COR-L47 (cell line): Measurements from ENCODE around the gene MMP15.
"Not testable (repeated sequence)": the region's sequence is repeated elsewhere in the genome, so short reads cannot be mapped to it uniquely, and the experiment has no call there.

Source experiments
- DNase-seq: peaks from one replicate; lab custom pipeline; 2025; lab: John Stamatoyannopoulos, UW

Gene MMP15

DNA sequence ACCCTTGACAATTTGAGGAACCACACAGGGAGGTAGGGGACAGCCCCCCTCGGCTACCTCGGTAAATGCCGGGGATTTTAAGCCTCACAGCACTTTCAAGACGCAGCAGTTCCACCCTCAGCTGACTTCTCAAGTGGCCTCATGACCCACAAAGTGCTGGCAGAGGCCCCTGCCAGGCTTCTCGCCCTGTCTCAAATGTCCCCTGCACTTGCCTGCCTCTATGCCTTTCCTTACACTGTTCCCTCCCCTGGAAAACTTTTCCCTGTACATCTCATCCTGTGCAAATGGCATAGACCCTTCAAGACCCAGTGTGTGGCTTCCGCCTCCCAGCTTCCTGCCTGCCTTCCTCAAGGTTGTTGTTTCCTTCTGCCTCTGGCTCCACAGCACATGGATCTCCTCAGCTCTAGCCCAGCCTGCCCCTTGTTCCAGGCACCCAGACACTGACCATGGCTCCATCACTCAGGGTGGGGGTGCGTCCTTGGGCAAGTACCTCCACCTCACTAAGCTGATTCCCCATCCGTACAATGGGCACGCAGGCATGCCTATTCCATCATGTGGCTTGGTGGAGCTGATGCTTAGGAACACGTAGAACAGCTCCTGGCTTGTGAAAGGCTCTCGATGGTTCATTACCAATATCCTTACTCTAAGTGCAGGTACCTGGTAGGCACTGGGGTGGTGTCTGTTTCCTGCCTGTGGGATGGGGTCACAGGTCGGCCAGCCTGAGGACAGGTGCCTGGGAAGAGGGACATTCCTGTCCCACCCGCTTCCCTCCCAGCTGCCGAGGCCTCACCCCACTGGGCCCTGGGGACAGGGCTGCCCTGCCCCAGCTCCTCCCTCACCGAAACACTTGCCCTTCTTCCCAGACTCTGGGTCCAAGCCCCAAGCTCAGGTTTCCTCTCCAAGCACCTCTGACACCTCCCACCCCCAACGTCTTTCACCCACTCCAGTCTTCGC lies 24.0 kb downstream of the MMP15 start:
- no peak for DNase-seq

DNA sequence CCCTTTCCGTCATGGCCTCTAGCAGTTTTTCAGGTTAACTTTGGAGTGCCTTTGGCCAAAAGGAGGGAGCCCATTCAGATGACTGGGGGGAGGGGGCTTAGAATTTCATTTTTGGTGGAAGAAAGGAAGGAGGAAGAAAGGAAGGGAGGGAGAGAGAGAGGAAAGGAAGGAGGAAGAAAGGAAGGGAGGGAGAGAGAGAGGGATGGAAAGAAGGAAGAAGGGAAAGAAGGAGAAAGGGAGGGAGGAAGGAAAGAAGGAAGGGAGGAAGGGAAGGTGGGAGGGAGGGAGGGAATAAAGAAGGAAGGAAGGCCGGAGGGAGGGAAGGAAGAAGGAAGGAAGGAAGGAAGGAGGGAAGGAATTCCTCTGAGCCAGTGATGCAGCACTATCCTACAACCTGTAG lies 25.7 kb downstream of the MMP15 start:
- no peak for DNase-seq

DNA sequence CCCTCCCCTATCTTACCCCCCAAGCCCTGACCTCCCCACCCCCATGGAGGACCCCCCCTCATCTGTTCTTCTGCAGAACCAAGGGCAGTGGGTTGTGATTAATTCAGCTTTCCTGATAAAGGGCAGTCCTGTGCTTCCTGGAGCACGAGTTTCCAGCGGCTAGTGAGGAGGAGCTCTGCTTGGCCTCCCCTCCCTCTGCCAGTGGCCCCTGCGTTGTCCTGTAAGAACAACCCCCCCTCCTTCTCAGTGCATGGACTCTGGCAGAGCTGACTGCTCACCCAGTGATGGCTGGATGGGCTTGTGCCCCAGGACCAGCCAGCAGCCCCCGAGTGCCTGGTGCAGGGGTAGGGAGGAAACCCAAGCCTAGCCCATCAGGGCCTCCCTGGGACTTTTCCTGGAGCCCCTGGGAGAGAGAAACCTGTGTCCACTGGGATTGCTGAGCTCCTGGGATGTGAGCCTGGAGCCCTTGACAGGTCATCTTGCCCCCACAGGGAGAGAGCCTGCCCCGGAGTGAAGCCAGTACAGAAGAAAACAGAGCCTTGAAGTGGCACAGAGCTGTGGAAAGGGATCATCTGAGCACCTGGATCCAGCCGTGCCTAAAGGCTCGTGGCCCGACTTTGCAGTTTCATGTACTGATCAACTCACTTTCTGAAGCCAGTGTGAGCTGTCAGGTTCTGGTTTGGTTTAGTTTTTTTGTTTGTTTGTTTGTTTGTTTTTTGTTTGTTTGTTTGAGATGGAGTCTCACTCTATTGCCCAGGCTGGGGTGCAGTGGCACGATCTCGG lies 26.5 kb downstream of the MMP15 start:
- DNase-seq, result no peak

DNA sequence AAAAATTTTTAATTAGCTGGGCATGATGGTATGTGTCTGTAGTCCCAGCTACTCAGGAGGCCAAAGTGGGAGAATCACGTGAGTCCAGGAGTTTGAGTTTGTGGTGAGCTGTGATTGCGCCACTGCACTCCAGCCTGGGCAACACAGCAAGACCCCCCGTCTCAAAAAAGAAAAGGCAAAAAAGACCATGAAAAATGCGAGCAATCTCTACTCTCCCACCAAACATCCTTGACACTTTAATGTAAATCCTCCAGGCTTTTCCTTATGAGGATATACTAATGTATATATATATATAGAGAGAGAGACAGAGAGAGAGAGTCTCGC lies 28.1 kb downstream of the MMP15 start:
- DNase-seq, result no peak

GRCh38 chr16:58054289-58054688 lies 28.7 kb downstream of the MMP15 start:
- no peak for DNase-seq

DNA sequence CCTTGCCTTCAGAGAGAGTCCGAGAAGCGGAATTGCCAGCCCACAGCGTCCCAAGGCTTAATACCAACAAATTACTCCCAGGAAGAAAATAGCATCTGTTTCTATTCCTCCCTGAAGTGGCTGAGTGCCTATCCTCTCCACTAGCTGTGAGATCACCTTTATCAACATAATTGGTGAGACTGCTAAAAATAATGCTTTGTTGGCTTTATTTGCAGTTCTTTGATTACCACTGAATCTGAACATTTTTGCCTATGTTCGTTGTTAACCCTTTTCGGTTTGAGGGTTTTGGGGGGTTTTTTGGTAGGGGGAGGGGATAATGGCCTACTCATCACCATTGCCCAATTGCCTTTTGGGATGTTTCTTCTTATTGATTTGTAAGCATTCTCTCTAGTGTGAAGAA lies 31.0 kb downstream of the MMP15 start:
- DNase-seq, result no peak

- DNase-seq, result no peak
These were observed 31.6 kb downstream of the MMP15 start for GRCh38 chr16:58057121-58057520.

GRCh38 chr16:58057784-58058183 lies 32.2 kb downstream of the MMP15 start:
- DNase-seq, result no peak

GRCh38 chr16:58062821-58063220 lies 37.3 kb downstream of the MMP15 start:
- DNase-seq, result no peak

DNA sequence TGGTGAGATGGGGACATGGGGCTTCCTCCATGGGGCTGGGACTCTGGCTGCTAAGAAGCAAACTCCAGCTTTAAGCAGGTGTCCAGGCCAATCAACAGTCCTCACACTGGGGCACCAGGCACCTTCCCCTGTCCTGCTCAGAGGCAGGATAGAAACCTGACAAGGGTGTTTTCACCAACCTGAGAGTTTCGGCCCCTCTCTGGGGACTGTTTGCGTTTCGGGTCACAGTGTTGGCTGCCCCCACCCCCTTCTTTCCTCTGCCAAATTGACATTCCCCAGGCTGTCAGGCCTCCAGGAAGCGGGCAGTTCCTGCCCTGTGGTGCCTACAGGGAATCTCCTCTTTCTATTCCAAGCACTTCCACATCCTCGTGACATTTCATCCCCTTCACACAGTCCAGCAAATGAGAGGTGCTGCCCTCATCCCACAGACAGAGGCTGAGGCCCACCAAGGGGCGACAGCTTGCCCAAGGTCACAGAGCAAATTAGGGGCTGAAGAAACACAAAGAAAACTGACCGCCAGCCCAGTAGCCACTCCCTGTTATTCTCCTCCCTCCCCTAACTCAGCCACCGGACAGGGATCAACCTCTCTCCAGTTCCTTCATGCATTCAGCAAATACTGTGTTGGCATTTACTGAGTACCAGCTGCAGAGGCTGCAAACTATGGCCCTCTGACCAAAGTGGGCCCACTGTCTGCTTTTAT lies 38.0 kb downstream of the MMP15 start:
- DNase-seq, result no peak

DNA sequence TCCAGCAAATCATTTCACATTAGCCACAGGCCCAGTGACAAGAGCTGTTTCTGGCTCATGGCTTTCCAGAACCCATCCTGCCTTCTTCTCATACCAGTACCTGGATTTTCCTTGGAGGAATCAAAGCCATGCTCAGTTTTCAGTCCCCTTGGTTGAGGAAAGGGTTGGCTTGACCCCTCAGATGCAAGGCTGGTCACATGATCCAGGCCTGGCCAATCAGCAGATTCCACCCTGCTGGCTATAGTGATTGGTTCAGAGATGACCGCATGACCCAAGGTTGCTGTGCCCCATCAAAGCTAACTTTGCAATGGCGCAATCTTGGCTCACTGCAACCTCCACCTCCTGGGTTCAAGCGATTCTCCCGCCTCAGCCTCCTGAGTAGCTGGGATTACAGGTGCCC lies 45.0 kb downstream of the MMP15 start:
- no peak for DNase-seq

- DNase-seq, result not testable (repeated sequence)
These were observed 46.6 kb downstream of the MMP15 start for GRCh38 chr16:58072134-58072533.

GRCh38 chr16:58073086-58073485 lies 47.5 kb downstream of the MMP15 start:
- DNase-seq, result not testable (repeated sequence)

DNA sequence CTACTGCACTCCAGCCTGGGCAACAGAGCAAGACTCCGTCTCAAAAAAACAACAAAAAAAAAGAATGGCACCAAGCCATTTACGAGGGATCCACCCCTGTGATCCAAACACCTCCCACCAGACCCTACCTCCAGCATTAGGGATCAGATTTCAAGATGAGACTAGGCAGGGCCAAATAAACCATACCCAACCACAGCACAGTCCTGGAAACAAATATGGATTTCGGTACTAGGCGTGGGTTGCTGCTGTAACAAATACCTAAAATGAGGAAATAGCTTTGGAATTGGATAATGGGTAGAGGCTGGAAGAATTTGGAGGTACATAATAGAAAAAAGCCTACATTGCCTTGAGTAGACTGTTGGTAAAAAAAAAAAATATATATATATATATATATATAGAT lies 49.1 kb downstream of the MMP15 start:
- no peak for DNase-seq

DNA sequence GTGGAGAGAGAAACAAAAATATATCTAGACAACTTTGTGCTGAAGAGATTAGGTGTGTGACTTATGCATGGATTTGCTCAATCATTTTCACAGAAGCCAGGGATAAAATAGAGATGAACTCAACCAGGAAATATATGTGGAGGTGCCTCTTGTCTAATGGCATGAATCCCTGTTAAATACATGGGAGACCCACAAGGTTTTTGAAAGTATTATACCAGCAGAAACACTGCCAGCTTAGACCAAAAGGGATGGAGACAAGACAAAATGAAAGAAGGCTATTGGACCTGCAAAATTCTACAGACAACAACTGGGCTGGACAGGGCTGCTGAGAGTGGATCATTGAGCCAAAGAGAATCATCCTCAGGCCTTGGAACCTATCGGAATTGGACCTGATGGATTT lies 51.0 kb downstream of the MMP15 start:
- no peak for DNase-seq

DNA sequence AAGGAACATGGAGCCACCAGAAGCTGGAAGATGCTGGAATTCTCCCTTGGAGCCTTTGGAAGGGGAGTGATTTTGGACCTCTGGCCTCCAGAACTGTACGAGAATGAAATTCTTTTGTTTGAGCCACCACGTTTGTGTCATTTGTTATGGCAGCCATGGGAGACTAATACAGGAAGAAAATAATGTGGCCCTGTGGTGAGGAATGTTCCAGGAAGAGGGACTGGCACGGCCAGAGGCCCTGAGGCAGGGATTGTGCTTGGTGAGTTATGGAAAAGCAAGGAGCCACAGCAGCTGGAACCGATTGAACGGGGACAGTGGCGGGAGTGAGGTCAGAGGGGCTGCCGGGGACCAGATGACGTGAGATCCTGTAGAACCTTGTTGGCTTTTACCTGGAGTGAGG lies 52.2 kb downstream of the MMP15 start:
- DNase-seq, result no peak

DNA sequence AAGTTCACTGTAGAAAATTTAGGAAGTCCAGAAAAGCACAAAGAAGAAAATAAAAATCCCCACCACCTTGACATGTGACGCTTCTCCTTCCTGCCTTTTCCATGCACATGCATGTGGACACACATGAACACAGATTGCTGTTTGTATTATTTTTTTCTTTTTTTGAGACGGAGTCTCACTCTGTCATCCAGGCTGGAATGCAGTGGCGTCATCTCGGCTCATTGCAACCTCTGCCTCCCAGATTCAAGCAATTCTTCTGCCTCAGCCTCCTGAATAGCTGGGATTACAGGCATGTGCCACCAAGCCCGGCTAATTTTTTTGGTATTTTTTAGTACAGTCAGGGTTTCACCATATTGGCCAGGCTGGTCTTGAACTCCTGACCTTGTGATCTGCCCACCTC lies 55.1 kb downstream of the MMP15 start:
- not testable (repeated sequence) for DNase-seq

DNA sequence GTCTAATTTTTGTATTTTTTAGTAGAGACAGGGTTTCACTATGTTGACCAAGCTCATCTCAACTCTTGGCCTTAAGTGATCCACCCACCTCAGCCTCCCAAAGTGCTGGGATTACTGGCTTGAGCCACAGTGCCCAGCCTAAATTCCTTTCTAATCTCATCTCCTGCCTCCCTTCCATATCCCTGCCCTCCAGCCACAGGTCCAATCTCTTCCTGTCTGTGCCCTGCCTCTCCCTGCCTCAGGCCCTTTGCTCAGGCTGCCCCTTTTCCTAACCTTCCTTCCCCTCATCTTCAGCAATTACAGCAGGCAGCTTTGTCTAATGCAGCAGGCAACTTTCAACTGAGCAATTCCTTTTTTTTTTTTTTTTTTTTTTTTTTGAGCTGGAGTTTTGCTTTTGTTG lies 56.8 kb downstream of the MMP15 start:
- DNase-seq, result no peak

DNA sequence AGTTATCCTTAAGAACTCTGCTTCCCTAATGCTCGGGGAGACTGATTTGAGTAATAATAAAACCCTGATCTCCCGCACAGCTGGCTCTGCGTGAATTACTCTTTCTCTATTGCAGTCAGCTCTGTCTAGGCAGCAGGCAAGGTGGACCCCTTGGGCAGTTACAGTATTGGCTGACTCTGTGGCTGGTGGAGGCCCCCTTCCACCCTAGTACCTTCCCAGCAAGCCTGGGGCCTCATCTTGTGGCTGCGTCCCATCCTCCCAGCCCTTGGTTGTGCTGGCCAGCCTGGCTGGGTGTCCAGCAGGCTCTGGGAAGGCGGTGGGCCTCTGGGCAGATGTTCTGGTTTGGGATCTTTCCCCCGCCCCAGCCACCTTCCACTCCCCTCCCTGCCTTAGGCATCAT lies 59.1 kb downstream of the MMP15 start:
- no peak for DNase-seq

- no peak for DNase-seq
These were observed 59.6 kb downstream of the MMP15 start for GRCh38 chr16:58085171-58085570.

GRCh38 chr16:58085584-58086251 lies 60.2 kb downstream of the MMP15 start:
- no peak for DNase-seq
